ENCODE data around the gene NOXO1.

The NOXO1 gene

GRCh38 chr16:1997494-1998359 lies 16.5 kb upstream of the NOXO1 start:
- no peak for DNase-seq (ENCODE audit: low spot score)

DNA sequence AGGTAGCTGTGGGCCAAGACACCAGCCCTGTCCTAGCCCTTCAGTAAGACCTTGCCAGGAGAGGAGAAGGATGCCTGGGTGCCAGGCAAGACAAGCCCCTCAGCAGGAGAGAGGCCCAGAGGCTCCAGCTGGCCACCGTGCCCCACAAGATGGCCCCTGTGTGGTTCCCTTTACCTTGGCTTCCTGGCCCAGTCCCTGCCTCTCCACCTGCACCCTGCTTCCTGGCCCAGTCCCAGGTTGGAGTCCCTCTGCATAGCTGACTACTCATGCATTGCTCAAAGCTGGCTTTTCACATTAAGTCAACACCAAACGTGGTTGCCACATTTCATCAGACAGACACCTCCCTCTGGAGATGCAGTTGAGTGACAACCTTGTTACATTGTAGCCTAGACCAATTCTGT lies 12.5 kb upstream of the NOXO1 start:
- DNase-seq (ENCODE audit: low spot score): peak; percentile 49

DNA sequence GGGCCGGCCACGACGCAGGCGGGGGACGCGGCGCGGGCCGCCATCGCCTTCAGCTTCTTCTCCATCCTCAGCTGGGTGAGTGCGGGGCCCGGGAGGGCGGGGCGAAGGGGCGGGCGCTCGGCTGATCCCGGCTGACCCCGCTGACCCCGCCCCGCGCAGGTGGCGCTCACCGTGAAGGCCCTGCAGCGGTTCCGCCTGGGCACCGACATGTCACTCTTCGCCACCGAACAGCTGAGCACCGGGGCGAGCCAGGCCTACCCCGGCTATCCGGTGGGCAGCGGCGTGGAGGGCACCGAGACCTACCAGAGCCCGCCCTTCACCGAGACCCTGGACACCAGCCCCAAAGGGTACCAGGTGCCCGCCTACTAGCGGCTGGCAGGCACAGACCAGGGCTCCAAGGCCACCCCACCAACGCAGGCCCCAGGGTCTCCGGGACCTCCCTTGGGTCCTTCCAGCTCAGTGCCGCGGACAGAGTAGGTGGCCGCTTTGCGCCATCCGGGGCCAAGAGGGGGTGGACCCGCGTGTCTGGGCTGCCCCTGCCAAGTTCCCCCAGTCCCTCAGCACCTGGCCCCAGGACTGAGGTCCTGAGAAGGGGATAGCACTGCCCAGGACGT lies 11.5 kb upstream of the NOXO1 start:
- no peak for DNase-seq (ENCODE audit: low spot score)

DNA sequence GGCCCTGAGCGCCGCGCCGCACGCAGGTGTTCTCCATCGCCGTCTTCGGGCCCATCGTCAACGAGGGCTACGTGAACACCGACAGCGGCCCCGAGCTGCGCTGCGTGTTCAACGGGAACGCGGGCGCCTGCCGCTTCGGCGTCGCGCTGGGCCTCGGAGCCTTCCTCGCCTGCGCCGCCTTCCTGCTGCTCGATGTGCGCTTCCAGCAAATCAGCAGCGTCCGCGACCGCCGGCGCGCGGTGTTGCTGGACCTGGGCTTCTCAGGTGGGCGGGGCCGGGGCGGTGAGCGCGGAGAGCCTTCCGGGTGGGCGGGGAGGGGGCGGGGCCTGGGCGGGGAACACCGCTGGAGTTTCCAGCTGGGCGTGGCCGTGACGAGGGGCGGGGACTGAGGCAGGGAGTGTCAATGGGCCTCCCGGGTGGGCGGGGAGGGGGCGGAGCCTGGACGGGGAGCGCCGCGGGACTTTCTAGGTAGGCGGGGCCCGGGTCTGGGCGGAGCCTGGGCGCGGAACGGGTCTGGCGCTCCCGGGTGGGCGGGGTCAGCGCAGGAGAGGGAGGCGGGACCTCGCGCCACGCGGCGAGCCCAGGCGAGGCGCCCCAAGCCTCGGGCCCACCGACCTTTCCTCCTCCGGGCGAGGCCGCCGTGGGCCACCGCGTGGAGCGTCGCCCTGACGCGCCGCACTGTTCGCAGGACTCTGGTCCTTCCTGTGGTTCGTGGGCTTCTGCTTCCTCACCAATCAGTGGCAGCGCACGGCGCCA lies 10.9 kb upstream of the NOXO1 start:
- peak; percentile 40 for DNase-seq (ENCODE audit: low spot score)

- no peak for DNase-seq (ENCODE audit: low spot score)
Observed at GRCh38 chr16:1991588-1991947, 10.3 kb upstream of the NOXO1 start.

DNA sequence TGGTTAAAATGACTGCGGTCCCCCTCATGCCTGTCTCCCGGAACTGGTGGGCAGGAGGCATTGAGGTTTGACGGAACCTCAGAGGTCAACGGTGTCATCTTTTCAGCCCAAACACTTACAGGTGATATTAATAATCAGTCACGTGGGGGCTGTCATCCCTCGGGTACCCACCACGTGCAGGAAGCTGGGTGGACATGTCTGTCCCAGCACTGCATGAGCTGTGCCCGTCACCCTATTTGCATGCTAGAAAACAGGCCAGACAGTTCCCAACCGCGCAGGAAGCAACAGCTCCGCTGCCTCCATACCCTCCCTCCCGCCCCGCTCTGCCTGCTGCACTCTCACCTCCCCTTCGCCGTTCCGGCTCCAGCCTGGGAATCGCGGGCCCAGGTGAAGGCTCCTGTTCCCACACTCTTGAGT lies 9.9 kb upstream of the NOXO1 start:
- no peak for DNase-seq (ENCODE audit: low spot score)

GRCh38 chr16:1990351-1991134 lies 9.3 kb upstream of the NOXO1 start:
- no peak for DNase-seq (ENCODE audit: low spot score)

- DNase-seq (ENCODE audit: low spot score): no peak
Observed at GRCh38 chr16:1990101-1990350, 8.8 kb upstream of the NOXO1 start.

GRCh38 chr16:1989209-1990100 lies 8.2 kb upstream of the NOXO1 start, which contains the start of gene SYNGR3:
Gene SYNGR3, plus strand, starts transcription at chr16:1989970. Its CDS starts 133 bp downstream, at chr16:1990103.
- peak; percentile 64 for DNase-seq (ENCODE audit: low spot score)

DNA sequence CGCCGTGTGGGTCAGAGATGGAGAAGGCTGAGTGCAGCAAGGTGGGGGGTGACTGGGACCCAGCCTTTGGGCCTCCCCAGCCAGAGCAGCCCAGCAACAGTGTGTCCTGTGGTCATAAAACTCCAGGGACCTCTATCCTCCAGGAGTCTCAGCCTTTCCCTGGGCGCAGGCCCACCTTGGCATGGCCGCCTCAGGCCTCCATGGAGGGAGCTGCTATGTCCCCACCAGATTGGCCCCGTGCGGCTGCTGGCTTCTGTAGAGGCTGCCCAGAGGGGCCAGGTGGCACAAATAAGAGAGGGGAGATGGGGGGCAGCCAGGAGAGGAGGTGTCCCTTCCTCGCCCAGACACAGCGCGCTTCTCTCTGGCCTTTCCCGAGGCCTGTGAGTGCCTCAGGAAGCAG lies 5.9 kb upstream of the NOXO1 start:
- DNase-seq (ENCODE audit: low spot score): no peak

DNA sequence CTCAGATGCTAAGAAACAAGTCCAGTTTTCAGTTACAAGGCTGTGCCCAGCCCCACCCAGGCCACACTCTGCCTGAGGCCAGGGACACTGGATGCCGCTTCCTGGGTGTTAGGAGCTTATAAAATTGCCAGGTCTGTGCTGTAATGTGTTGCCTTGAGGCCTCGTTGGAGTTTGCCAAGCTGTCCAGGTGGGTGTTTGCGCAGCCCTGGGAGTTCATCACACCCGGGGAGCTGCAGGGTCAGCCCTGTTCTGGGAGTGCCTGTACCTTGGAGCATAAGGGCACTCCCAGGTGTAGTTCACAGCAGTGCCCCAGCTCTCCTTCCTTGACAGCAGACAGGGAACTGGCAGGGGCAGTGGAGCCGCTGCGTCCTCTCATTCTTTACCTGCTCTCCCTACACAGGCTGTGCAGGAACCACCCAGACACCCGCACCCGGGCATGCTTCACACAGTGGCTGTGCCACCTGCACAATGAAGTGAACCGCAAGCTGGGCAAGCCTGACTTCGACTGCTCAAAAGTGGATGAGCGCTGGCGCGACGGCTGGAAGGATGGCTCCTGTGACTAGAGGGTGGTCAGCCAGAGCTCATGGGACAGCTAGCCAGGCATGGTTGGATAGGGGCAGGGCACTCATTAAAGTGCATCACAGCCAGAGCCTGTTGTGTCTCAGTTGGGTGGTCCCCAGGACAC lies 4.3 kb upstream of the NOXO1 start:
- no peak for DNase-seq (ENCODE audit: low spot score)

DNA sequence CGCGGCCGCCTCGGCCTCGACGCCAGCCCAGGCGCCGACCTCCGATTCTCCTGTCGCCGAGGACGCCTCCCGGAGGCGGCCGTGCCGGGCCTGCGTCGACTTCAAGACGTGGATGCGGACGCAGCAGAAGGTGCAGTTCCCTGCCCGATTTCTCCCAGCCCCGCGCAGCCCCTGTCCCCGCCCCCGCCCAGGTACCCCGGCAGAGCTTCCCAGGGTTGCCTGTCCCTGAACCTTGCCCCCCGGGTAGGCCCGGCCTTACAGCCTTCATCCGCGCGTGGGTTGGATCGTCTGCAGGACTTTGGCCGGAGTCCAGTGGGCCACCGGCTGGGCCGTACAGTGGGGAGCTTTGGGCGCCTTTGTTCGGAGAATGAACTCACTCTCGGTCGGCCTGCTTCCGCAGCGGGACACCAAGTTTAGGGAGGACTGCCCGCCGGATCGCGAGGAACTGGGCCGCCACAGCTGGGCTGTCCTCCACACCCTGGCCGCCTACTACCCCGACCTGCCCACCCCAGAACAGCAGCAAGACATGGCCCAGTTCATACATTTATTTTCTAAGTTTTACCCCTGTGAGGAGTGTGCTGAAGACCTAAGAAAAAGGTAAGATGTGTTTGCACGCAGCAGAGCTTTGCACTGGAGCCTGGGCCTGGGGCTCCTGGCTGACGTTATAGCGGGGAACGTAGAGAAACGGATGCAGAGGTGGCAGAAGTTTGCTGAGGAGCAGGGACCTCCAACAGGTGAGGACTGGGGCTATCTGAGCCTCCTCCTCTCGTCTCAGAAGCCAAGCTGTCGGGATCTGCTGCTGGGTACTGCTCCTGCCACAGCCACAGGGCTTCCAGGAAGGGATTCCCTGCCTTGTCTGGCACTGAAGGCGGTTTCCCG lies 3.3 kb upstream of the NOXO1 start:
- peak; percentile 57 for DNase-seq (ENCODE audit: low spot score)

- DNase-seq (ENCODE audit: low spot score): peak; percentile 92
Observed at GRCh38 chr16:1983544-1984346, 2.5 kb upstream of the NOXO1 start, which contains the start of gene GFER. Gene GFER, plus strand, starts transcription at chr16:1984193. Its CDS starts 26 bp downstream, at chr16:1984219.

DNA sequence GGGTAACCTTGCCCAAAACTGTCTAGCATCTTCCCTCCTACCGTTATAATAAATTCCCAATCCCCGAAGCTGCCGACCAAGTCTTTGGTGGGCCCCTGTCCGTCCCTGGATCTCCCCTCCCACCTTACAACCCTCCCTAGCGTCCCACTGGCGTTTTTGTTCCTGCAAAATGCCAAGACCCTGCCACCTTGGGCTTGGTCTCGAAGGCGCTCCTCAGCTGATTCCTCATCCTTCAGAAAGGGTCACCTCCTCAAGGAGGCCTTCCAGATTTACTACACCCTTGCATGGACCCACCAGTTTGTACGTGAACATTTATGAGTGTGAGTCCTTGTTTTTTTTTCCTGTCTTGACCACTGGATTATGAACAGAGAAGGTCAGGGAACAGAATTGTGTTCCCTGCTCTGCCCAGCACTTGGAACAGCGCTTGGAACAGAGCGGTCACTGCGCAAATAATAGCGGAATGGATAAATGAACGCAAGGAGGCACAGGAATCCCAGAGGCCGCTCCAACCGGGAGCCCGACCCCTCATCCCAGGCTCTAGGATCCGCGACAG lies 1.8 kb upstream of the NOXO1 start:
- DNase-seq (ENCODE audit: low spot score): peak; percentile 38

GRCh38 chr16:1982013-1982433 lies 754 bp upstream of the NOXO1 start:
- DNase-seq (ENCODE audit: low spot score): no peak

- DNase-seq (ENCODE audit: low spot score): no peak
Observed at GRCh38 chr16:1980770-1981087, 540 bp downstream of the NOXO1 start.

GRCh38 chr16:1980030-1980769 lies 1.1 kb downstream of the NOXO1 start:
- no peak for DNase-seq (ENCODE audit: low spot score)
